Karpas-422 (cell line): ENCODE measurements around the gene CMTR2. TPM values are rescaled to one million over a fixed set of nuclear protein-coding genes. Genes with fewer than 3 reads are reported as not detected.

Source experiments
- total RNA-seq: library from RNA; depleted of rRNA; stranded (reverse); fragments of >200 nt; shearing (Covaris generic); gene quantifications from 2 replicates; pipeline ENCODE4 v1.2.3, GENCODE V29; 2014; ENCODE audit warnings: low replicate concordance; rRNA removed

Gene CMTR2
- total RNA-seq, 1 experiment from 2014 or later, result 44.5 TPM

Other genes with a start within 250 kb of the CMTR2 start
- gene HYDIN, start 58.7 kb downstream of the CMTR2 start, total RNA-seq, result not detected in 2 replicates
- gene CALB2, start 69.3 kb upstream of the CMTR2 start, total RNA-seq, result not detected in 2 replicates
- gene TLE7, start 152.7 kb upstream of the CMTR2 start, total RNA-seq, result not detected in 2 replicates
- 8.9 and 13.6 TPM in 2 replicates for gene ZNF23, start 172.8 kb upstream of the CMTR2 start, total RNA-seq
- 5.7 and 6.6 TPM in 2 replicates for gene ZNF19, start 199.9 kb upstream of the CMTR2 start, total RNA-seq
- 0.22 TPM in 2 replicates for gene CHST4, start 237.0 kb upstream of the CMTR2 start, total RNA-seq